HG03135 (cell line): Measurements from ENCODE around the gene NENF.

Experiments used
- ATAC-seq: cut with Tn5 transposase; IDR thresholded peaks from one replicate; pipeline ENCODE4 v1.9.1; 2021; ENCODE audit warnings: mild to moderate bottlenecking, moderate library complexity; ENCODE audit not compliant: unreplicated experiment

The NENF gene

DNA sequence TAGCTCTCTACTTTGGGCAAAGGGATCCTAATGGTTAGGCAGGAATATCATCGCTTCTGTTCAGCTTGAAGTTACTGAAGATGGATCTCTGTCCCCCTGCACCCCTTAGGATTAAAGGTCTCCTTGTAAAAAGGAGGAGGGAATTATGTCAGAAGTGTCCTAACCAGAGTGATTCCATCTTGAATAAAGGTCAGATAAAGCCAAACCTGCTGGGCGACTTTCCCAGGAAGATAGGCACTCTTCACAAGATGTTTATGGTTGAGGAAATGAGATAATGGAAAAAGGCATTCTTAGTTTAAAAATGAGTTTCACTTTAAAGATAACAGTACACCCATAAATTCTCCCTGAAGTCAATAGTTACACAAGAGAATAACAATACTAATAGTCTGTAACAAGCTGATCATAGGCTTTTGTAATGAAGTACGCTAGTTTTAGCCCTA, 1.7 kb upstream of the NENF start:
- no peak for ATAC-seq

DNA sequence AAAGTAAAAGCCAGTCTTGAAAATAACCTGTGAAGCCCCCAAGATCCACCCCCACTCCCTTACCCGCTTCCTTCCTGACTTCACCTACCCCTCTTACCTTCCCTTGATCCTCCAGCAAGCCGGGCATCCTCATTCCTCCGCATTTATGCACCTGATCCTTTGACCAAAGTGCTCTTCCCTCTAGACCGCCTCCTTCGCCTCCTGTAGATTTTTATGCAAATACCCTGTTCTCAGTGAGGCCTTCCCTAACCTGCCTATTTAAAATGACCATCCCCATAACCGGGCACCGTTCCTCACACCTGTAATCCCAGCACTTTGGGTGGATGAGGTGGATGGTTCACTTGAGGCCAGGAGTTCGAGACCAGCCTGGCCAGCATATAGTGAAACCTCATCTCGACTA, 1.1 kb upstream of the NENF start:
- ATAC-seq: no peak

DNA sequence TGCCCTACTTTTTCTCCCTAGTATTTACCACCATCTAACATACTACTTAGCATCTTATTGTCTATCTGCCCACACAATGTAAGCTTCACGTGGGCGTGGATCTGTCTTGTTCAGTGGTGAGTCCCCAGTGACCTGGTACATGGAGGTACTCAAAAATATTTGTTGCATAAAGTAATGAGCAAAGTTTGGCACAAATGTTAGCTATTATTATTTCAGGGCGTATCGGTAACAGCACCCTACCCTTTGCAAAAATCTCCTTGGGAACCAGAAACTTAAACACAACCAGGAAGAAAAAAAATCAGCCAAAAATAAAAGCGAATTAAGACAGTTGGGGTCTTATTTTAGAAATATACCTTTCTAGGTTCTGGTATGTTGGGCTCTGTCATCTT, 454 bp upstream of the NENF start:
- no peak for ATAC-seq

DNA sequence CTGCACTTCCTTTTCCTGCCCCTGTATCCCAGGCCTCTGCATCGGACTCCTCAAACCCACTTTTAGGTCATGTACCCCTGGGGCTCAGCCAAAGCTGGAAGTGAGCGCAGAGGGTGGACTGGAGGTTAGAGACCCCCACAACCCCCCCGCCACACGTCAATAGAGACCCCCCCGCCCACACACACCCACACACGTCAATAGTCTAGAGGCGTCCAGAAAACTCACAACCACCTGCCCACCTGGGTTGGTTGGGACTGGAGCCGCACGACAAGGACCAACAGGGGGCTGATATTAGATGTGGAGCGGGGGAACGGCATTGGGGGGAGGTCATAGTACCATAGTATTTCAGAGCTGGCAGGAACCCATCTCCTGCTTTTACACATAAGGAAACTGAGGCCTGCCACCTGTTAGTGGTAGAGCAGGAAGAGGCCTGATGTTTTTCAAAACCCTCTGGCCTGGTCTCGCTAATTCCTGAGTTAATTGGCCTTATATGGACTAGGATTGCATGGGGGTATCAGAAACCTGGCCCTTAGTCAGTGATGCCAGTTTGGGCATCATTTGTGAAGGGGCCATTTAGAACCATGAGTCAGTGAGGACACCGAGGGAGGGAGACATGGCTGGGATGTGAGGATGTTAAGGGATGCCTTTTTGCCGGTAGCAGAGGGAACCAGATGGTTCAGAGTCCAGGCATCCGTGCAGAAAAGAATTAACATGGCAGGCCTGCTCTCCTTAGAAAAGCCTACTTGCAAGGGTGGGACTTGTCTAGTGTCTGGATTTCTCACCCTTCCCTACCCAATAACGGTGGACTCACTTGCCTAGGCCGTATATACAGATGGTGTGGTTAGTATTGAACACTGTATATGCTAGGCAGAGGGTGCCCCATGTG, 1.1 kb downstream of the NENF start:
- no peak for ATAC-seq

DNA sequence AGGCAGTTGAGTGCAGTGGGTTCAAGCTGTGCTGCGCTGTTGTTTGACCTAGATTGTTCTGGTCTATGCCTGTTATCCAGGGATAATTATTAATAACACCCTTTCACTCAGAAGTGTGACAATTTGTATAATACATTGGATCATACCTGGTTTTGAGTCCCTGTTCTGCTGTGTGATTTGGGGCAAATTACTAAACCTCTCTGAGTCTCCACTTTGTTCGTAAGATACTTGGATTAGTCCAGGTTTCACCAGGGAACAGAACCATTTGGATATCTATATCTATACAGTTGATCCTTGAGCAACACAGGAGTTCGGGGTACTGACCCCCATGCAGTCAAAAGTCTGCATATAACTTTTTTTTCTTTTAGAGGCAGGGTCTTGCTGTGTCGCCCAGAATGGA, 2.3 kb downstream of the NENF start:
- ATAC-seq: no peak

DNA sequence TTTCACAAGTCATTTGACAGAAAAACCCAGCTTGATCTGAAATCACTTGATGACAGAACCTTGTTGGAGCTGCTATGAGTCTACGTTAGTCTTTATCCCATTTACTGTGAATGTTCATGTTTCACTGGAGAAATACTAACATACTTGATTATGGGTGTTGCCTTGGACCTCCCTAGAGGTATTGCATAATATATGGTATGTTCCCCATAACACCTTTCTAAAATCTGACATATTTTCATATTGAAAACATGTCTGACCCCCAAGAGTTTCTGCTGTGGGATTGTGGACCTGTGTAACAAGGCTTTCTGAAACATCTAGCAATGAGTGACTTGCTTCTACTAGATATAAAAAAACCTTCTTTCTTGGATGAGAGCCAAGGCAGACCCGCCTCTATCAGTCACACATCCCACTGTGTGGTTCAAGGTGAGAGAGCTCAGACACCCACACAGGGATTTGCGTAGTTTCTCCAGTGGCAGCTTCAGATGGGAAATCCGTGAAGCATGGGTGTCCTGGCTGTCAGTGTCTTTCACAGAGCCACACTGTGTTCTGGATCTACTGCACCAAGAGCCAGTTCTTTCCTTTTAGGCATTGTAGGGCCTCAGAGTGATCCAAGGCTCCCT, 4.6 kb downstream of the NENF start:
- ATAC-seq: no peak

DNA sequence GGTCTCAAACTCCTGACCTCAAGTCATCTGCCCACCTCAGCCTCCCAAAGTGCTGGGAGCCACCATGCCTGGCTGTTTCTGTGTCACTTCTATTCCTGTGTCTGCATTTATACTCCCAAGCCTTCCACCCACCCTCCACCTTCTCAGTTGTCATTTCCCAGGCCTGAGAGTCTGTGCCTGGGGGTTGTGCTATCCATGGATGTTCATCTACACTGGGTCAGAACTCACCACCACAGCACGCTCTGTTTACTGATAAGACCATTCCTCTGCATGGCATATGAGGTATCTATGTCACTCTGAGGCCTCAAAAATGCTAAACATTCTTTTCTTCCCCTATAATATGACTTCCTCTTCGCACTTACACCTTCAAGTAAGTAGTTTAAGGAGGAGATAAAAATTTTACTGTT, 6.1 kb downstream of the NENF start:
- ATAC-seq: no peak

DNA sequence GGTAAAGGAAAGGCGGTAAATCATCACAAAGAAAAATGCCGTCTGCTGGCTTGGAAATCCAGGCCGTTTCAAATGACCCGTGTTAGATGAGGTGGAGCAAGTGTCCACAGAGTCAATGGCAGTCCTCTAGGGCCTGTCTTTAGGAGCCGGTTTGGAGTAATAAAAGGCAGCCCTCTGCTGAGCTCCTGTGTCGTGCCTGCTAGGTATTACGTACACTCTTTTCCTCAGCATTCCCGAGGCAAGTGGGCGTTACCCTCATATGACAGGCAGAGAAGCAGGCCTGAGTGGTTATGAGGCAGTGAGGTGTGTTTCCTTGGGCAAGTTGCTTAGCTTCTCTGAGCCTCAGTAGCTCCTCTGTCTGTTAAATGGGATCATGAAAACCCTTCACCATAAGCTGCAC, 7.7 kb downstream of the NENF start:
- no peak for ATAC-seq

DNA sequence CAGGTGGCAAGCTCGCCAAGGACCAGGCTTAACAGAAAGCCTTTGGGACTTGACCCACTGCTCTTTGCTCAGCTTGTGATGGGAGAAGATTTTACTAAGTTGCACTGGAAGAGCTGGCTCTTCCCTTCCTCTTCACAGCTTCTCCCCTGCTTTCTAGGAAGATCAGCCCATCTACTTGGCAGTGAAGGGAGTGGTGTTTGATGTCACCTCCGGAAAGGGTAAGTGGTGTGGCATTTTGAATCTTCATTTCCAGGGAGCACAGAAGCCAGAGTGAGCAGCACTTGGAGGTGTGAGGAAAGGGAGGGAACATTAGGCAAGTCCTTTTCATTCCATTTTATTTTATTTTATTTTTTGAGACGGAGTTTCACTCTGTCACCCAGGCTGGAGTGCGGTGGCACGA, 9.7 kb downstream of the NENF start:
- ATAC-seq: no peak

DNA sequence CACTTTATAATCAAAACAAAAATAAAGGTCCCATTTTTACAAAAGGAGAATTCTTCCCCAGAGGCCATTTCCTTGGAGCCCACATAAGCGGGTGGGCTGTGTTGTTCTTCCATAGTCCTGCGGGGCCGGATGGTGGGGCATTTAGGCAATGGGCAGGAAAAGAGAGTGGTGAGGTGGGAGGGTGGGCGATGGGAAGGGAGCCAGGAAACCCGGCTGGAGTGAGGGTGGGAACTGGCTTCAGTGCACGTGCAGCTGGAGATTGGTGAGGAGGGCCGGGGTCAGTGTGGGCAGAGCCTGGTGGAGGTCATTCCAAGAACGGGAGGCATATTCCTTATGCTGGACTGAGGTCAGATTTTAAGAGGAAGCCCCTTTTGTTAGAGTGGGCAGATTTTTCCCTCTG, 13.6 kb downstream of the NENF start:
- no peak for ATAC-seq

DNA sequence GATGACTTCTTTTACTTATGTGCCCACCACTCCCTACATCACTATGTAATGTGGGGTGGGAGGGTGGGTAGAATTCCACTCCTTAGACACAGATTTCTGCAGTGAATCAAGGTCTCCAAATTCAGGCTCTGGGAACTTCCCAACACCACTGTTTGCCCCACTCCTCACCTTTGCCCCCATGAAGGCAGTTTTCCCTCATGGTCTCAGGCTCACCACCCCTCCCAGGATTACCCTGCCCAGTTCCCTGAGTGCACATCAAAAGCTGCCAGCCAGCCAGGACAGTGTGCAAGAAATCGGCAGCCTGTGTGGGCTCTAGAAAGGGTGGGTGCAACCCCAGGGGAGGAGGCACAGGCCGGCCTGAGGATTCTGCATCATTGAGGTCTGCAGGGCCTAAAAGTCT, 14.8 kb downstream of the NENF start:
- ATAC-seq: no peak

DNA sequence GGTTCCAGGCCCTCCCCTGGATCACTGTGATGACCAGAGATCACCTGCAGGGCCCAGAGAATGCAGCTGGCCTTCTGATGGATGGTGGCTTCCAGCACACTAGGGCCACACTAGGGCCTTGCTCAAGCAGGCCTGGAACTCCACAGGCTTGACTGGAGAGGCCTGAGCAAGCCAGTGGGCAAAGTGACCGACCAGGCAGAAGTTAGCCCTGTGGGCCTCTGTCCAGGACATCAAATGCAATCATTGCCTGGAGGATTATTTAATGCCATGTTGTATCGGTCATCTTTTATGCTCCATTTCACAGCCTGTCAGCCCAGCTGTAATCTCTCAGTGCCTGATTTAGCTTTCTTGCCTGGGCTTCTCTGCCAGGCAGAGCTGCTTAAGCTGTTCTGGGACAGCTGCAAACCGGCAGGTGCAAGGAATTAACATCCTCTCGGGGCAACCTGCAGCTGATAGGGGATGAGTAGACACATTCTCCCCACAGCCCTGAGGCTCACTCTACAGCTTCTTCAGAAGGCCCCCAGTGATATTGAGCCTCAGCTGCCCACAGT, 17.7 kb downstream of the NENF start:
- ATAC-seq: no peak

DNA sequence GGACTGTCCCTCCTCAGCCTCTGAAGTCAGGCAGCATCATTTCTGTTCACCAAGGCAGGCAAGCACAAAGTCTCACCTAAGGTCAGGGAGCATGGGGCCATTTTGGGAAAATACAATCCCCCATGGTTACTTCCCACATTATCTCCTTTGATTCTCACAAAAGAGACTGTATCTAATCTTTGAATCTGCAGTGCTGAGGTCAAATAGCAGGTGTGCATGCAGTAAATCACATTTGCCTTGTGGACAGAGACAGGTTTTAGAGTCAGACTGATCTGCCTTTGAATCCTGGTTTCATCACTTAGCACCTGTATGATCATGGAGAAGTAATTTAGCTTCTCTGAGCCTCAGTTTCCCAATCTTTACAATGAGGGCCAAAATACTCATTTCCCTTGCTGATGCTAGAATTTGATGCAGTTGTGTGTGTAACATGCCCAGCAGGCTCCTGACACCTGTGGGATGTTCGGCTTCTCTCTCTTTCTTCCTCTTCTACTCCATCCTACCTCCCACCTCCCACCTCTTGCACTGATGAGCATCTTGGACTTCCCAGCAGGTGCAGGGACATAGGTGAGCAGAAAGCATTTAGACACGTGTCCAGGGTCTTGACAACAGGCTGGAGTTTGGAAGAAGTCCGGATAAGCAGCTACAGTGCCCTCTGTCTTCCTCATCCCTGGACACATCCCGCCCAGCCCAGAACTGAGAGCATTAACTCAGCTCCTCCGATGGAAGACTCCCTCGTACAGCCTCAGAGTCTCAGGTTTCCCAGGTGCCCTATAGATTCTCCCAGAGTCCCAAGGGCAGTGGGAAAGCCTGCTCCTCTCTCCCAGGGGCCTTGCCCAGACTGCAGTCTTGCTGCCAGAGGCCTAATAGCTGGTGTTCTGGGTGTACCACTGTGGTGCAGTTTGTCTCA, 18.9 kb downstream of the NENF start:
- ATAC-seq: no peak

DNA sequence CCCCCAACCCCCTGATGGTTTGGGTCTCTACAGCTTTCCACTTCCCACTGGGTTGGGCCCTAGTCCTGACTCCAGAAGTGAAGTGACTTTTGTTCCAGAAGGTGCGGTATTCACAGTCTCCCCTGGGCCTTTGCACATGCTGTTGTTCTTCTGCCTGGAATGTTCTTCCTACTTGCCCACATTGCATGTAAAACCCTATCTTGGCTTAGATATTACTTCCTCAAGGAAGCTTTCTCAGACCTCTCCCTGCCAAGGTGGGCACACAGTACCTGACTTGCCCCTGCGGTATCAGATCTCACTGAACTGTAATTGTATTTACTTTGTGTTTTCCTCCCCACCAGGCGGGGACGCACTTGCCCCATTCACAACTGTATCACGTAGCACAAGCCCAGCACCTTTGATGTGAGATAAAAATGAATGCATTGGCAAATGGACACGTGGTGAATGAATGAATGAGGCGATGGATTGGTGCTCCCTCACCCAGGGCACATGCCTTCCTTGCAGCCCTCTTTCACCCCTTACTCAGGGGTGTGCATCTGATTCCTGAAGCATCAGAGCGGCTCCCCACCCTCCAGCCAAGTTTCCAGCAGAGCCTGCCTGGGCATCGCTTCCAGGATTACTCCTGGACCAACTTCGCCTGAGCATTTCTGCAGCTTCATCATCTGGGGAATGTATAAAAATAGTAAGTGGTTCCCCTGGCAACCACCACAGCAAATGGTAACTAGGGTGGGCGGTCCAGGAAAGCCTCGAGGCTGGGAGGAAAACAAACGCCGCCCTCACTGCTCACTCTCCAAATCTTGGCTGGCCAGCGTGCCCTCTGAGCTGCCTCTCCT, 19.8 kb downstream of the NENF start:
- ATAC-seq: no peak

DNA sequence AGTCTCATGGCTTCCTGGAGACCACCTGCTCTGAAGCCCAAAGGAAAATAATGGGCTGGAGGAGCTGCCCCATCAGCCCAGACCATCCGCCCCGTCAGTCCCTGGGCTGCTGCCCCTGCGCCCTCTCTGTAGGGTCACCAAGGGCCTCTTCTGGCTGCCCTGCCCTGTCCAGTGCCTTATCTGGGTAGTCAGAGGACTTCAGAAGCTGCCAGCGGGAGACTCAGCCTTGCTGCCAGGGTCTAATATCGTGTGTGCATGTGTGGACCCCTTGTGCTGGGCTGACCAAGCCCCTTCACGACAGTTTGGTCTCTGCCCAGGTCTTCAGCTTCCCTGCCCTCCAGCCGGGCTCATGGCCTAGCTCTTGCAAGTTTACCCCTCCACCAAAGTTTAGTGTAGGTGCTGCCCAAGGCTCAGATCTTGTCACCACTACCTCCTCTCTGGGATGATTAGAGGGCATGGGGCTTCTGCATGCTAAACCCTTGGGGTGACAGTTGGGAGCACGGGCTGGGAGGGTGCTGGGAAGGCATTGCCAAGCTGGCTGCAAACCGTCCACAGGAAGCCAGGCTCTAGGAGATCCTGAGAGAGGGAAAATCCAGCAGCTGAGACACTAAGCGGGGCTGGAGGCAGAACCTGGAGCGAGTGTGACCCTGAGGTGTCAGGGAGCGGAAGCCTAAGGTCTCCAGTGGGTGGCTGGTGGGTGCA, 20.6 kb downstream of the NENF start:
- no peak for ATAC-seq

DNA sequence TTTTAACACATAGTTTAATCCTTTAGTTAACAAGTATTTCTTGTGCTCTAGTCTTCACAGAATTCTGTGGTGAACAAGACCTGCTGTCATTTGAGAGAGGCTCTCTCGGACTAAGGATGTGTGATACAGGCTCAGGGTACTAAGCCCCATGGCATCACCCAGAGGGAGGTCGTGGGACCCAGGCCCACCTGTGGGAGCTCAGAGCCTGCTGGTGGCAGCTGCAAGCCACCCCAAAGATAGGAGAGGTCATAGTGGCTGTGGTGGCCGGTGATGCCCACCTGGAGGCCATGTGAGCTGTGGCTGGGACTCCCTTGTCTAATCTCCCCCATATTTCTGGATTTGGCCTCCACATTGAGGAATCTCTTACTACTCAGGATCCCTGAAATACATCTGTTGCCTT, 22.0 kb downstream of the NENF start:
- no peak for ATAC-seq

DNA sequence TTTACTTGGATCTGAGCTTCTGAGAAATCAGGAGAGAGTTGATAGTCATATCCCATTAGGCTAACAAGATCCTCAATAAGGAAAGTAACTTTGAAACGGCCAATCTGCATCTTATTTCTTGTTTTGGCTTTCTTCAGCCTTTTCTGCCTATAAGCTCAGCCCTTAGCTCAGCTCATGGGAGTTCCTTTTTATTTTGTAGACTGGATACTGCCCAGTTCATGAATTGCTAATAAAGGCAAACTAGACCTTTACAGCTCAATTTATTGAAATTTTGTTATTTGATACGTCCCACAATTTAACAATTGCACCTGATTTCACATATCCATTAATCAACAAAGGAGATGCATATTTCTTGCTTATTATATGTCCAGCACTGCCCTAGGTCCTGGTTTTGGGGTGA, 22.7 kb downstream of the NENF start:
- ATAC-seq: no peak

DNA sequence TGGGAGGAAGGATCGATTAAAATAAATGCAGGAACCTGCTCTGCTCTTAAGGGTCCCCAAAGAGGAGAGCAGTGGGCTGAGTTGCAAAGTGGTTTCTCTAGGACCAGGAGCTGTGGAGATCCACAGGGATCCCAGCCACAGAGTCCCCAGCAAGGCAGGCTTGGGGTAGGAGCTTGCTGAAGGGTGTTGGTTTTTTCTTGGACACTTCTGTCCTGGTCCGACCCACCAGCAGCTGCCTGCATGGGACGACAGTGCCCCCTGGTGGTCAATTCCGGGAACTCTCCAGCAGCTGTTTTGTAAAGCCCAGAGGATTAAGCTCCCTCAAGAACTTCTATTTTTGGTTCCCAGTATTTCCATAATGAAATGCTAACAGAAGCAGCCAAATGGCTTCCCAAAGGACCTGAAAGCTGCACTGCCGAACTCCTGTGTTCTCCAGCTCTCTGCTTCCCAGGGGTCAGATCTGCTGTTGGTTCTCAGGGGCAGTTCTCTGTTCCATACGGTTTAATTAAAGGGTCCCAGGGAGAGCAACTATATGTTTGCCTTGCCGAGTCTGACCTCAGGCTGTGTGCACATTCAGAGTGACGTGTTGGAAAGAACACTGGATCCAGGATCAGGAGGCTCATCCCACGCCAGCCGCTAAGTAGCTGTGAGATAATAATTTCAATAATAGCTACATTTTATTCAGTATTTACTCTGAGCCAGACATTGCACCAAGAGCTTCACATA, 23.2 kb downstream of the NENF start:
- no peak for ATAC-seq

DNA sequence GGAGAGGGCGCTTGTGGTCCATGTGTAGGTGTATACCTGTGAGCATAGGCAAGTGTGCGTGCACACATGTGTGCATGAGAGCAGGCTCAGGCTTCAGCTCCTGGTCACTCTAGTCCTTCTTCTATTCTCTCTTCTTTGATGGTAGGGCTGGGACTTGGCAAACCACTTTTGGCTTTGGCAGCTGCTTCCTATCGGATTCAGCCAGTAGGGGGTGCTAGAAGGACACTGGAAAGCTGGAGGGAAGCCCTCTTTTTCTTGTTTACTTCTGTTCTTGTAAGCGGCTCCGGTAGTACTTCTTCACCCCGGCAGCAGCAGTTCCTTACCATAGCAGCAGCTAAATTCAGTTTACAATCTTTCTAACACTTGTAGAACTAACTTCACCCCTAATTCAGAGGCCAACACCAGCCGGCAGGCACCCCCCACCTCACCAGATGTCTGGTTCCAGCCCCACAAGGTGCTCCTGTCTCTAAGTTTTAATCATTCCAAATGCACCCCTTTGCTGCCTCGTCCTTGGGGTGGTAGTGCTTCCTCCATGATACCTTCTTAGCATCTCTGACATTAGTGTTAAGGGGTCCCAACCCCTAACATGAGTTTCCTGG, 25.1 kb downstream of the NENF start:
- no peak for ATAC-seq
